ENCODE results near the gene TSSK6. TPM values are rescaled to one million over a fixed set of nuclear protein-coding genes. Genes with fewer than 3 reads are reported as not detected.

The TSSK6 gene
- total and polyA plus RNA-seq, 2 experiments from 2014 or later = 0.63 to 4.9 TPM

DNA sequence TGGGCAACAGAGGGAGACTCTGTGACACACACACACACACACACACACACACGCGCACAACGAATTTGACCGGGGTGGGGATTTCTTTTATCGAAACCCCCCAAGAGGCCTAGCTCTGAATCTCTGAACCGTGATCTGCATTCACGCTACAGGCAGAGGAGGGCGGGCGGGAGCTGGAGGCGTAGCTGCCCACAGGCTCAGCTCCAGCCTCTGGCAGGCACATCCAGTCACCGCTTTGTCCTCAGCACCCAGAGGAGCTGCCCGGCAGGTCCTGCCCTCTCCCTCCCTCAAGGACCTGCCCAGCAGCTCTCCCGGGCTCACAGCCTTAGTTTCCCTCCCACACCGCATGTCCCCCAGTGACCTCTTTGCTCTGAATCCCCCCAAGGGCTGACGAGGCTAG, 42.7 kb upstream of the TSSK6 start (continued):
- TF ChIP-seq EZH2phosphoT487 (IDR thresholded peaks at IDR 0.05; ENCODE audit: unreplicated experiment) = no peak
- no peak for TF ChIP-seq ZNF331 (CRISPR knock-in tag; IDR thresholded peaks at IDR 0.05; ENCODE audit: low read depth)

DNA sequence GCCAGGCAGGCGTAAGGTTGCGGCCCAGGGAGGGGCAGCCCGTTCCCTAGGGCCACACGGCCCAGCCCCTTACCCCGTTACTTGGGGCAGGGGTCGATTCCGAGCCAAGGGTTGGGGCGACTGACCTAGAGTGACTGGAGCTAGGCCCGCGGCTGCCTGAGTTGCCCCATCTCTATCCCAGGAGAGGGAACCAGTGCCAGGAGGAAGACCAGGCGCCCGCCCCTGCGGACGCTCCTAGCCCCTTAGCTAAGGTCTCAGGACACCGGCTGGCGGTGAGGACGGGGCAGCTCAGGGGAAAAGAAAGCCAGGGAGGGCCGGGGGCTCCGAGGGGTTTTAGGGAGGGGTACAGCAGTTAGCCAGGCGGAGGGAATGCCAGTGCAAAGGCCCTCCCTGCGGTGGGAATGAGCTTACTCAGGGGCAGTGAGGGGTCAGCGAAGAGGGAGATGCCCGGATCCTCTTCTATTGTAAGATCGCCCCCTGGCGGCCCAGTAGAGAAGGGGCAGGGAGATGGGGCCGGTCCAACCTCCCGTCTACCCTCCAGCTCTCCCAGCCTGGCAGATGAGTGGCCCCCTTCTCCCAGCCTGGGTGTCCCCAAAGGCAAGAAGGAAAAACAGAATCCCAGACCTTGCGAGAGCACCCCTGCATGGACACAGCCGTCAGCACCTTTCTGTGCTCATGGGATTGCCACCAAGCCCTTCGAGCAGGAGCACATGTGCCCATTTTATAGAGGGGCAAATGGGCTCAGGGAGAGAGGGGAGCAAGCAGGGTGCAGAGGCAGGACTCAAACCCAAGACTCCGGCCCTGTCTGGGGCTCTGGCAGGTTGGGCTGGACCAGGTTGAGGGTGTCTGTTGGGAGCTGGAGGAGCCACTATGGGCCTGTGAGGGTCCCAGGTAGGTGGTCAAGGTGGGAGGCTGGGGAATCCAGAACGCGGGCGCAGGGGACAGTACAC, 39.0 kb upstream of the TSSK6 start:
- Mint-ChIP-seq H3K9me3 (no peaks in the 10 kb centered on the region; the same call in 2 of the 3 replicates), H3K27me3 (ENCODE audit: insufficient read depth, low read depth, poor library complexity) (peaks cover 8% of the 10 kb centered on the region), H3K4me1 (0 out of 3 replicates have a peak, but pooled peaks cover 7% of the 10 kb centered on the region), H3K4me3 (no peak overlapping the region), H3K27ac (no peak overlapping the region), H3K36me3 (ENCODE audit: low read depth) (no peaks in the 10 kb centered on the region)
- no peaks in the 10 kb centered on the region for H4K20me1 ChIP-seq (replicated peaks; ENCODE audit: insufficient read depth)
- TF ChIP-seq EZH2phosphoT487 (IDR thresholded peaks at IDR 0.05; ENCODE audit: unreplicated experiment) (no peak), CTCF (conservative IDR thresholded peaks at IDR 0.05; ENCODE audit: low read depth in 2 of 2) (peak; percentile 71 to 85), NANOG (IDR thresholded peaks at IDR 0.05; ENCODE audit: borderline replicate concordance) (no peak), STAT1 (IDR thresholded peaks at IDR 0.05; ENCODE audit: unreplicated experiment) (no peak), JUNB (IDR thresholded peaks at IDR 0.05; ENCODE audit: unreplicated experiment) (no peak), POLR2AphosphoS5 (IDR thresholded peaks at IDR 0.05; ENCODE audit: low read depth) (no peak)
- TF ChIP-seq, protein P1, sequence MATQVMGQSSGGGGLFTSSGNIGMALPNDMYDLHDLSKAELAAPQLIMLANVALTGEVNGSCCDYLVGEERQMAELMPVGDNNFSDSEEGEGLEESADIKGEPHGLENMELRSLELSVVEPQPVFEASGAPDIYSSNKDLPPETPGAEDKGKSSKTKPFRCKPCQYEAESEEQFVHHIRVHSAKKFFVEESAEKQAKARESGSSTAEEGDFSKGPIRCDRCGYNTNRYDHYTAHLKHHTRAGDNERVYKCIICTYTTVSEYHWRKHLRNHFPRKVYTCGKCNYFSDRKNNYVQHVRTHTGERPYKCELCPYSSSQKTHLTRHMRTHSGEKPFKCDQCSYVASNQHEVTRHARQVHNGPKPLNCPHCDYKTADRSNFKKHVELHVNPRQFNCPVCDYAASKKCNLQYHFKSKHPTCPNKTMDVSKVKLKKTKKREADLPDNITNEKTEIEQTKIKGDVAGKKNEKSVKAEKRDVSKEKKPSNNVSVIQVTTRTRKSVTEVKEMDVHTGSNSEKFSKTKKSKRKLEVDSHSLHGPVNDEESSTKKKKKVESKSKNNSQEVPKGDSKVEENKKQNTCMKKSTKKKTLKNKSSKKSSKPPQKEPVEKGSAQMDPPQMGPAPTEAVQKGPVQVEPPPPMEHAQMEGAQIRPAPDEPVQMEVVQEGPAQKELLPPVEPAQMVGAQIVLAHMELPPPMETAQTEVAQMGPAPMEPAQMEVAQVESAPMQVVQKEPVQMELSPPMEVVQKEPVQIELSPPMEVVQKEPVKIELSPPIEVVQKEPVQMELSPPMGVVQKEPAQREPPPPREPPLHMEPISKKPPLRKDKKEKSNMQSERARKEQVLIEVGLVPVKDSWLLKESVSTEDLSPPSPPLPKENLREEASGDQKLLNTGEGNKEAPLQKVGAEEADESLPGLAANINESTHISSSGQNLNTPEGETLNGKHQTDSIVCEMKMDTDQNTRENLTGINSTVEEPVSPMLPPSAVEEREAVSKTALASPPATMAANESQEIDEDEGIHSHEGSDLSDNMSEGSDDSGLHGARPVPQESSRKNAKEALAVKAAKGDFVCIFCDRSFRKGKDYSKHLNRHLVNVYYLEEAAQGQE (IDR thresholded peaks at IDR 0.05; ENCODE audit: unreplicated experiment) = no peak
- TF ChIP-seq, protein P2, sequence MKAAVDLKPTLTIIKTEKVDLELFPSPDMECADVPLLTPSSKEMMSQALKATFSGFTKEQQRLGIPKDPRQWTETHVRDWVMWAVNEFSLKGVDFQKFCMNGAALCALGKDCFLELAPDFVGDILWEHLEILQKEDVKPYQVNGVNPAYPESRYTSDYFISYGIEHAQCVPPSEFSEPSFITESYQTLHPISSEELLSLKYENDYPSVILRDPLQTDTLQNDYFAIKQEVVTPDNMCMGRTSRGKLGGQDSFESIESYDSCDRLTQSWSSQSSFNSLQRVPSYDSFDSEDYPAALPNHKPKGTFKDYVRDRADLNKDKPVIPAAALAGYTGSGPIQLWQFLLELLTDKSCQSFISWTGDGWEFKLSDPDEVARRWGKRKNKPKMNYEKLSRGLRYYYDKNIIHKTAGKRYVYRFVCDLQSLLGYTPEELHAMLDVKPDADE (IDR thresholded peaks at IDR 0.05) = no peak
- peaks cover 10% of the 10 kb centered on the region; the same call in 1 of the 2 replicates for H3F3A ChIP-seq (replicated peaks; ENCODE audit: low read depth)
- H3K79me2 ChIP-seq (replicated peaks; ENCODE audit: insufficient read depth) = no peaks in the 10 kb centered on the region
- H3K4me1 ChIP-seq (ENCODE audit: insufficient read depth) = no peaks in the 10 kb centered on the region; the same call in 1 of the 2 replicates
- no peaks in the 10 kb centered on the region for H3K36me3 ChIP-seq (ENCODE audit: insufficient read depth)
- H3K27me3 ChIP-seq (ENCODE audit: insufficient read depth) = no peaks in the 10 kb centered on the region
- H3K27ac ChIP-seq (ENCODE audit: low read depth) = no peak overlapping the region
- DNase-seq (ENCODE audit: low spot score) = peak; percentile 84
- peak overlapping the region; percentile 85; the same call in 1 of the 2 replicates for H2AFZ ChIP-seq
- no peaks in the 10 kb centered on the region for H3K9me2 ChIP-seq (ENCODE audit: insufficient read depth)
- H3K4me3 ChIP-seq = no peak overlapping the region
- peak; percentile 83 for ATAC-seq
- H3K4me2 ChIP-seq = no peak overlapping the region

Measured in GM23338 (cell line).